ENCODE results near the gene LAMTOR3.

LAMTOR3 gene, protein sequence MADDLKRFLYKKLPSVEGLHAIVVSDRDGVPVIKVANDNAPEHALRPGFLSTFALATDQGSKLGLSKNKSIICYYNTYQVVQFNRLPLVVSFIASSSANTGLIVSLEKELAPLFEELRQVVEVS

DNA sequence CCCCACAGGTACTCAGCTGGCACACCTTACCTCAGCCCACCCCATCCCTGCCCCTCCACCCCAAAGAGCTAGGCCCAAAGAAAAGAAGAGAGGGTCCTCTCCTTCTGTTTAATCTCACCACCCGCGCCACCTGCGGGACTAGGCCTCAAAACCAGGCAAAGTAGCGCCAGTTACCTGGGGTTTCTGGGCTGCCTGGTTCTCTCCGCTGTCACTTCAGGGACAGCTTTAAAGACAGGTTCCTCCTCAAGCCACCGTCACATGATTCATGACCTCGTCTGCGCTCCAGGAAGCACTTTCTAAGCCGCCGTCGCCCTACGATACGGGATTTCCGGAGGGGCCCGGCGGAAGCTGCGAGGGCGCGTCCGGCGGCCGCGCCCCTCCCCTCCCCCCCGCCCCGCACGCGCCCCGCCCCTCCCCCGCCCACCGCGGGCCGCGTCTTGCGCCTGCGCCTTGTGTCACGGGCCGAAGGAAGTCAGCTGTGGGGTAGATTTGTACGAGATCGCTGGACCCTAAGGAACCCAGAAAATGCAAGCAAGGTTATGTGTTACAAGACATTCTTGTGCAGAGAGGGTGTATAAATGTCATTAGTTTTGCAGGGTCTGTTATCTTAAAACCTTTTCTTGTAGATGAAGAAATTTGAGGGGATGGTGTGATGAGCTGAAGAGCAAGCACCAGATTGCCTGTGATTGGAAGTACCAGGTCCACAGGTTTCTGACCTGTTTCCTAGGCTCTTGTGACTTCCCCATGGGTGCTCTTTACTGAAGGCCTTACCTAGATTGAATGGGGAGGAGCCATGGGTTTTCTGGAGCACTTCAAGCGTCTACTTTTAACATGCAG lies at the start of gene LAMTOR3:
TSS of gene LAMTOR3 (minus strand) at position 267 of the 837 bp plus-strand sequence. CDS start 464 bp downstream, outside the sequence.
- peak within 1 kb of the TSS; percentile 88 for H3K4me3 ChIP-seq (ENCODE audit: low read depth, low read length)
- DNase-seq (ENCODE audit: low read depth): peak; percentile 84
- TF ChIP-seq, protein P1, sequence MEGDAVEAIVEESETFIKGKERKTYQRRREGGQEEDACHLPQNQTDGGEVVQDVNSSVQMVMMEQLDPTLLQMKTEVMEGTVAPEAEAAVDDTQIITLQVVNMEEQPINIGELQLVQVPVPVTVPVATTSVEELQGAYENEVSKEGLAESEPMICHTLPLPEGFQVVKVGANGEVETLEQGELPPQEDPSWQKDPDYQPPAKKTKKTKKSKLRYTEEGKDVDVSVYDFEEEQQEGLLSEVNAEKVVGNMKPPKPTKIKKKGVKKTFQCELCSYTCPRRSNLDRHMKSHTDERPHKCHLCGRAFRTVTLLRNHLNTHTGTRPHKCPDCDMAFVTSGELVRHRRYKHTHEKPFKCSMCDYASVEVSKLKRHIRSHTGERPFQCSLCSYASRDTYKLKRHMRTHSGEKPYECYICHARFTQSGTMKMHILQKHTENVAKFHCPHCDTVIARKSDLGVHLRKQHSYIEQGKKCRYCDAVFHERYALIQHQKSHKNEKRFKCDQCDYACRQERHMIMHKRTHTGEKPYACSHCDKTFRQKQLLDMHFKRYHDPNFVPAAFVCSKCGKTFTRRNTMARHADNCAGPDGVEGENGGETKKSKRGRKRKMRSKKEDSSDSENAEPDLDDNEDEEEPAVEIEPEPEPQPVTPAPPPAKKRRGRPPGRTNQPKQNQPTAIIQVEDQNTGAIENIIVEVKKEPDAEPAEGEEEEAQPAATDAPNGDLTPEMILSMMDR (IDR thresholded peaks at IDR 0.05; ENCODE audit: low read depth, low read length, missing control alignments): no peak

DNA sequence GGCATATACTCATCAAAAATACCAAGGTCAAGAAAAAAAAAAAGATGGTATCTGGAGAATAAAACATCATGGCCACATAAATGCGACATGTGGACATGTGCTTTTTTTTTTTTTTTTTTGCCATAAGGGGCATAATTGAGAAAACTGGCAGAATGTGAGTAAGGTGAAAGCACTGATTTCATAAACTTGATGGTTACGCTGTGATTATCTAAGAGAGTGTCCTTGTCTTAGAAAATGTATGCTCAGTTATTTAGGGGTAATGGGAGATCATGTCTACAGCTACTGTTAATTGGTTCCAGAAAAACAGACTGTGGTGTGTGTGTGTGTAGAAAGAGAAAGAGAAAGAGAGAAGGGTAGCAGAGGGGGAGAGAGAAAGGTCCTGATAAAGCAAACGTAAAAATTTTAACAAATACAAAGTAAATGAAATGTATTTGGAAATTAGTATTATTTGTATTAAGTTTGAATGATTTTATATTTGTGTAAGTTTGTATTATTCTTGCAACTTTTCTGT lies 44.1 kb upstream of the LAMTOR3 start:
- no peak for DNase-seq (ENCODE audit: low read depth)
- H3K4me3 ChIP-seq (ENCODE audit: low read depth, low read length): no peak overlapping the region
- TF ChIP-seq, protein P1 (IDR thresholded peaks at IDR 0.05; ENCODE audit: low read depth, low read length, missing control alignments): no peak

DNA sequence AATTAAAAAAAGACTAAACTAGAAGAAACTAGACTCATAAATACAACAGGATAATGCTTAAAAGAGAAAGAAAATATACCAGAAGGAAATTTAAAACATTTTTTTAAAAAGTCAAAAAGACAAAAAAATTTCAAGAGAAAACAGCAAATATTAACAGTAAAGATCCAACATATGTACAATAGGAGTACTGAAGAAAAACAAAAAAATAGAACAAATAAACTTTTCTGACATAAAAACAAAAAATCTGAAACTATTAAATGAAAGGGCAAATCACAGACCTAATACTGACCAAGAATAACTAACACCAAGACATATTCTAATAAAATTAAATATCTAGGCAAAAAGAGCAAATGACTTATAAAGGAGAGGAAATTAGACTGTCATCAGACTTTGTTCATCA lies 40.7 kb upstream of the LAMTOR3 start:
- H3K4me3 ChIP-seq (ENCODE audit: low read depth, low read length): no peak overlapping the region
- TF ChIP-seq, protein P1 (IDR thresholded peaks at IDR 0.05; ENCODE audit: low read depth, low read length, missing control alignments): no peak
- no peak for DNase-seq (ENCODE audit: low read depth)

DNA sequence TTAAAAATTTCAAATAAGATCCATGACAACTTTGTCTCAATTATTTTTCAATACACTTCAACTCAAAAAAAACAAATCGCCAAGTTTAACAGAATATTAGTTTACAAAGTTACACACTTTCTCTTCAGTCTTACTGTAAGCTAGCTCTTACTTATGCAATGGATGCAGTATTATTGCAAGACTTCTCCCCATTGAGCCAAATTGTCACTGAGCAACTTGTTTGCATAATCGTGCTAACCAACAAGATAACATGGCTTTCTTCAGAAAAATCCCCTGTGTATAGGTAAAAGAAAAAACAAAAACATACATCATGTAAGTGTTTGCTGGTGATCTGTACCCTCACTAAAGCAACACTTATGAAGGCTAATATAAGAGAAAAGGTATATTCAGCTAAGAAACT lies 33.3 kb upstream of the LAMTOR3 start:
- DNase-seq (ENCODE audit: low read depth): no peak
- TF ChIP-seq, protein P1 (IDR thresholded peaks at IDR 0.05; ENCODE audit: low read depth, low read length, missing control alignments): no peak
- no peak overlapping the region for H3K4me3 ChIP-seq (ENCODE audit: low read depth, low read length)

DNA sequence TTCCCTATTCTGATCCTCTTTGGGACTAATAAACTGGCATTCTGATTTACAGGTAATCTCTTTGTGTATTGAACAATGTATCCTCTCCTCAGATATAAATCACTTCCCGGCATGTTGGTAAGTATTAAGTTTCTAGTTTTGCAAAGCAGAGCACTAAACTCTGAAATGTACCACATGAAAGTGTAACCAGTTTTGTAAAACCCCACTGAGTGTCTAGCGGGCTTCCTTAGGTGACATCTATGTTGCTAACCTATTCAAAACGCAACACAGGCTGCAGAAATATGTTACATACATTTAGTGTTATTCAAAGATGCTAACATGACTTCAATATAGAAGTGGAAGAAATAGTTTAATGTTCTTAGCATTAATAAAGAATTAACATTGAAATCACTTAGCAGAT lies 26.9 kb upstream of the LAMTOR3 start:
- TF ChIP-seq, protein P1 (IDR thresholded peaks at IDR 0.05; ENCODE audit: low read depth, low read length, missing control alignments): no peak
- no peak for DNase-seq (ENCODE audit: low read depth)
- no peak overlapping the region for H3K4me3 ChIP-seq (ENCODE audit: low read depth, low read length)

DNA sequence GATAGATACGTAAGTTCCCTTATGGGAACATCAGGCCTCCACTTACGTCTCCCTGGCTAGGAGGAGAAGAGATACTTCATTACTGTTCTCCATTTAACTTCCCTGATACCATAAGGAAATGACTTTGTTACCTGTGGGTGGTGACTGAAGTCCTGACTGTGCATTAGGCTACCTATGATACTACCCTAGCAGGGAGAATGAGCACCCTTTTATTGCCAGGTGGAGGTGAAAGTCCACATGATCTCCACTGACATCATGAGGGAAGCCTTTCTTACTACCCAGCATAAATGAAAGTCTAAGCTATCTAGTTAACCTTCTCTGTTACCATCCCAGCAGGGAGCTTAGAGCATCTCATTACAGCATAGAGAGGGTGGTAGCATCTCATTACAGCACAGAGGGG lies 24.4 kb upstream of the LAMTOR3 start:
- TF ChIP-seq, protein P1 (IDR thresholded peaks at IDR 0.05; ENCODE audit: low read depth, low read length, missing control alignments): no peak
- H3K4me3 ChIP-seq (ENCODE audit: low read depth, low read length): no peak overlapping the region
- no peak for DNase-seq (ENCODE audit: low read depth)
